Activated T-helper 2 cell treated with anti-CD3 and anti-CD28 coated beads, Interferon-gamma antibody, Interleukin-2, Interleukin-4, amounts not matched to agents 10 μg/mL and 5 μg/mL and 100 μg/mL, durations not matched to agents 14 hours and 24 hours and 36 hours (primary cell): Measurements from ENCODE around the gene SH2D5. TPM values are rescaled to one million over a fixed set of nuclear protein-coding genes. Genes with fewer than 3 reads are reported as not detected.
A peak's percentile ranks its signal among the peaks of the same experiment; 100 is the strongest.
"Not testable (repeated sequence)": the region's sequence is repeated elsewhere in the genome, so short reads cannot be mapped to it uniquely, and the experiment has no call there.

Source experiments
- DNase-seq: peaks from one replicate; pipeline ENCODE4 v3.0.0; 2021; ENCODE audit warnings: low spot score
- H3K27ac Mint-ChIP-seq: one replicate; pipeline ENCODE4 v1.8.0; 2021; ENCODE audit warnings: mixed read lengths
- H3K27me3 Mint-ChIP-seq: one replicate; pipeline ENCODE4 v1.8.0; 2021; ENCODE audit warnings: low read depth, mixed read lengths
- H3K36me3 Mint-ChIP-seq: one replicate; pipeline ENCODE4 v1.8.0; 2021; ENCODE audit warnings: low read depth, mixed read lengths
- H3K4me1 Mint-ChIP-seq: one replicate; pipeline ENCODE4 v1.8.0; 2021; ENCODE audit warnings: low read depth, mixed read lengths
- H3K4me3 Mint-ChIP-seq: one replicate; pipeline ENCODE4 v1.8.0; 2021; ENCODE audit warnings: low read depth, mild to moderate bottlenecking, moderate library complexity, mixed read lengths
- H3K9me3 Mint-ChIP-seq: one replicate; pipeline ENCODE4 v1.8.0; 2021; ENCODE audit warnings: mixed read lengths
- intact Hi-C: fragments of 100-400 bp; cut with micrococcal nuclease; formaldehyde crosslinking; loops from one replicate; pipeline ENCODE4 v1.15.1; 2023
- total RNA-seq: library from RNA; stranded (reverse); gene quantifications from 2 replicates; pipeline ENCODE4 v1.2.3, GENCODE V29; 2022

The SH2D5 gene
- total RNA-seq, 1 donor from 2014 or later: 0.16 TPM

DNA sequence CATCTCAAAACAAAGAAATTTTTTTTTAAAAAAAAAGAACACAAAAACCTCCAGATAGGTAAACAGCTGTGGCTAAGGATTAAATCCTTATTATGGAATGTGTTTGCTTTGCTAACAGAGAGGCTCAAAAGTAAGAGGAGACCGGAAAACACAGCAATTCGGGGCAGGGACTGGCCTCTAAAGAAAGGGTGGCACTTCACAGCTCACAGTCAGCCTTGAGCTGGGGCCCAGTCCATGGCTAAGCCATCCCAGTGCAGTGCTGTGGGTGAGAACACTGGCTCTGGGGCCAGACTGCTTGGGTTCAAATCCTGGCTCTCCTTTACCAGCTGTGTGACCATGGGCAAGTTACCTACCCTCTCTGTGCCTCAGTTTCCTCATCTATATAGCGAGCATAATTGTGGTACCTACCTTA lies 42.9 kb downstream of the SH2D5 start:
- Mint-ChIP-seq H3K4me3 (no peak overlapping the region), H3K4me1 (no peaks in the 10 kb centered on the region), H3K27me3 (peaks cover 6% of the 10 kb centered on the region), H3K27ac (no peak overlapping the region), H3K9me3 (no peaks in the 10 kb centered on the region), H3K36me3 (no peaks in the 10 kb centered on the region)
- intact Hi-C loops: no loop called here
- no peak for DNase-seq

DNA sequence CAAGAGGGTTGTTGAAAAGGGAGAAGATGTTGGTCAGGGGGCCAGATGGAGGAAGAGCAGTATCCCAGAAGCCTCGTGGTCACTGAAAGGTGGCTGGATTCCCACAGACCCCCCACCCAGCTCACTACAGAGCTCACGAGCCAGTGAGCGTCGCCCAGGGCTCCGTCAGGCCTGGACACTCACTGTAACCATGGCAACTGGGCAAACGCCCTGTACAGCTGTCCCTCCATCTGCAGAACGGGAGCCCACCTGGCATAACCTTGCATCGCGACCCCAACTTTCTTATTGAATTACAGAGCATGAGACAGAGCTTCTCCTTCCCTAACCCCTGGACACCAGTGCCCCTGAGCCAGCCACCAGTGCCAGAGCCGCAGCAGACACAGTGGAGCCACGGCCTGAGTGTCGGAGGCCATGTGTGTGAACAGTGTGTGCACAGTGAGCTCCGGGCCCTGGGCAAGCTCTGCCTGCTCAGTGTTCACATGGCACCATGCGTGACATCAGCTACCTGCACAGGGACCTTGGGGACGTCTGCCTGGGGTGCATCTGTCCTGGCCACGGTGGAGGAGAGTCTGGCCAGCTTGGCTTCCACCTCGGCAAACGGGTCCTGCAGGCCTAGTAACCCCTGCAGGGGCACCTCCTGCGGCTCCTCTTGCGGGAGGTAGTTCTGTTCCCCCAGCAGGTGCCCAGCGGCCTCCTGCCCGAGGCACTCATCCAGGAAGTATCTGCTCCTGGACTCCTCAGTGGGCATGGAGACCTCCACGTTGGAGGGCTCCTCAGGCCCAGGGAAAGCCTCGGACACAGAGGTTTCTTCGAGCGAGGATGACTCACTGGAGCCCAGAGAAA lies 45.4 kb downstream of the SH2D5 start:
- Mint-ChIP-seq H3K9me3 (no peaks in the 10 kb centered on the region), H3K27ac (no peak overlapping the region), H3K36me3 (no peaks in the 10 kb centered on the region), H3K4me1 (peaks cover 2% of the 10 kb centered on the region), H3K4me3 (no peak overlapping the region), H3K27me3 (peaks cover 22% of the 10 kb centered on the region)
- intact Hi-C loops: no loop called here
- no peak for DNase-seq

DNA sequence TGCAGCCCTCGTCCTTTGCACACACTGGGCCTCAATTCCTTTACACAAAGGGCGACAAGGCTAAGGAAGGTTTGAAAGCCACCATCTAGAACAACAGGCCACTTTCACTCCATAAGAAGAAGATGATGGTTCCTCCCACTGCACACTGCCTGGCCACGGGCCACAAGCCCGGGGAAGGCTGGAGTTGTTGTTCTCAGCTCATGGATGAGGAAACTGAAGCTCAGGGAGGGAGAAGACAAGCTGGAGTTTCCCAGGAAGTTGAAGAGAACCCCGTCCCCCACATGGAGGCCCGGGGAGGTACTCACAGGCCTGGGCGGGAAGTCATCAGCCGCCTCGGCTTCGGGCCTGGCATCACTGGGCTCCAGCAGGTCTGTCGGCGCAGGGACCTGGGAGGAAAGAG lies 46.8 kb downstream of the SH2D5 start:
- DNase-seq: no peak
- no peak overlapping the region for H3K27ac Mint-ChIP-seq
- H3K4me3 Mint-ChIP-seq: no peak overlapping the region
- H3K36me3 Mint-ChIP-seq: no peaks in the 10 kb centered on the region
- intact Hi-C loops: no loop called here
- H3K27me3 Mint-ChIP-seq: peaks cover 27% of the 10 kb centered on the region
- no peaks in the 10 kb centered on the region for H3K9me3 Mint-ChIP-seq
- H3K4me1 Mint-ChIP-seq: peaks cover 2% of the 10 kb centered on the region

DNA sequence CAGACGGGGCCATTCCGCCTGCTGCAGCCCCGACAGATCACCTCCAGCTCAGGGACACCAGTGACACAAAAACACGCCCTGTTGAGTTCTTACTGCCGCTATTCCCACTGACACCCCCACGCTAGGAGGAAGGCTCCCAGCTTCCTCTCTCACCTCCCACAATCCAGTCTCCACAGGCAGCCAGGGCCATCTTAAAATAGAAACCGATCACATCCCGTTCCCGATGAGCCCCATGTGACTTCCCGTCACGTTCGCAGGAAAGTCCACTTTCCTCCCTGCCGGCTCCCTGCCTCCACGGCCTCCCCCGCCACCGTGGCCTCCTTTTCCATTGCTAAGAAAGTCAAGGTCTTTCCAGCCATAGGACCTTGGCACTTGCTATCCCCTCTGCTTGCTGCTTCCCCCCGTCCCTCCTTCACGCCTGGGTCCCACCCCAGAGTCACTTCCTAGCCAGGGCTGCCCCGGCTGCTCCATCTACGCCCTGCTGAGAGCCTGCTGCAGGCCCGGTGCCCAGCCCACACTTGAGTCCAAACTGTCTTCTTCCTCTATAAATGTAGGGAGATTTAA lies 47.3 kb downstream of the SH2D5 start:
- H3K4me1 Mint-ChIP-seq: peaks cover 2% of the 10 kb centered on the region
- no peak for DNase-seq
- peaks cover 32% of the 10 kb centered on the region for H3K27me3 Mint-ChIP-seq
- no peak overlapping the region for H3K4me3 Mint-ChIP-seq
- H3K27ac Mint-ChIP-seq: no peak overlapping the region
- H3K9me3 Mint-ChIP-seq: no peaks in the 10 kb centered on the region
- H3K36me3 Mint-ChIP-seq: no peaks in the 10 kb centered on the region
- intact Hi-C loops: no loop called here

DNA sequence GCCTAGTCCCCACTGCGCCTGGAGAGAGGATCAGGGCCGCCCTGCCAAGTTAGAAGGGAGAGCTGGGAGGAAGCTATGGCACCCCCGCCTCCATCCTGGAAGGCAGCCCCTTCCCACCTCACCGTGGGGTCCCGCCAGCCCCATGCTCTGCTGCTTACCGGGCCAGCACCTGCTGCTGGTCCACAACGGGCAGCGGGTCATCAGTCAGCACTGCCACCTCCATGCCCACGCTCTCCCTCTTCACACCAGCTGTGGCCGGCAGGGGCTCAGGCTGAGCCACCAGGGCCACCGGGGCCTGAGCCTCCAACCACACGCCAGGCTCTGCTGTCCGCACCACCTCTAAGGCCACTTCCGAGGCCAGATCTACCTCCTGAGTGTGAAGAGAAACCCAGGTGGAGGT lies 47.9 kb downstream of the SH2D5 start:
- Mint-ChIP-seq H3K27me3 (peaks cover 36% of the 10 kb centered on the region), H3K36me3 (no peaks in the 10 kb centered on the region), H3K9me3 (no peaks in the 10 kb centered on the region), H3K27ac (no peak overlapping the region), H3K4me3 (no peak overlapping the region), H3K4me1 (peaks cover 2% of the 10 kb centered on the region)
- no peak for DNase-seq
- intact Hi-C loops: no loop called here

DNA sequence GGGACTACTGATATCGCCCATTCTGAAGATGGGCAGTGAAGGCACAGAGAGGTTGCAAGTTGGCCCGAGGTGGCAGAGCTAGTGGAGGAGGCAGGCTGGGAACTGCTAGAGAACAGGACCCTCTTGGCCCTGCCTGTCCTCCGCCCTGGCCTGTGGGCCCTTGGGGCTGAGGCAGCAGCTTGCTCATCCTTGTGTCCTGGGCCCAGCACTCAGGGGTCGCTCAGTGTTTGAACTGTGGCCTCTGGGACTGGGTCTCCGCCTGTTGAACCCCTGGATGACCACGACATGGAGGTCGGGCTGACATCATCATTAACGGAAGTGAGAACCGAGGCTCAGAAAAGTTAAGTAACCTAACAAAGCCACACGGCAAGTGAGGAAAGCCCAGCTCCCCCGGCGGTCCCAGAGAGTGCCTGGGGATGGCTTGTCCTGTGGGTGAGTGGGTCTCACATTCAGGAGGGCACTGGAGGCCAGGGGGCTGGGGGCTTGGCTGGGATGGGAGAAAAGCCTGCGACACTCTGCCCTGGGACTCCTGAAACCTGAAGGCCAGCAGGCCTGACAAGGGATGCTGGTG lies 48.4 kb downstream of the SH2D5 start:
- no peak overlapping the region for H3K4me3 Mint-ChIP-seq
- intact Hi-C loops: no loop called here
- no peaks in the 10 kb centered on the region for H3K9me3 Mint-ChIP-seq
- H3K27ac Mint-ChIP-seq: no peak overlapping the region
- peaks cover 39% of the 10 kb centered on the region for H3K27me3 Mint-ChIP-seq
- no peak for DNase-seq
- H3K4me1 Mint-ChIP-seq: peaks cover 2% of the 10 kb centered on the region
- no peaks in the 10 kb centered on the region for H3K36me3 Mint-ChIP-seq

DNA sequence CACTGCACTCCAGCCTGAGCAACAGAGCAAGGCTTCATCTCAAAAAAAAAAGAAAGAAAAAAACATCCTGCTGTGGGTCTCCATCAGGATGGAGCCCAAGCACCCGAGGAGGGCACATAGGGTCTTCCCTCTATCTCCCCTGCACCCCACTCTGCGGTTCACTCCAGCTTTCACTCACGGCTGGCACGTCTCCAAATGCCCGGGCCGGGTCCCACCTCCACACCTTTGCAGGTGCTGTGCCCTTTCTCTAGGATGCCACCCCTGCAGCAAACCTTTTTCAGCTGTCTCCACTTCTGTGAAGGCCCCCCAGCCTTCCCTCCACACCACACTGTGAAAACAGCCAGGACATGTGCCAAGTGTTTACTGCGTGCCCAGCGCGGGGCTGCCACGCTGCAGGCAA lies 48.9 kb downstream of the SH2D5 start:
- peaks cover 1% of the 10 kb centered on the region for H3K9me3 Mint-ChIP-seq
- intact Hi-C loops: no loop called here
- no peak overlapping the region for H3K4me3 Mint-ChIP-seq
- no peak overlapping the region for H3K27ac Mint-ChIP-seq
- H3K4me1 Mint-ChIP-seq: peaks cover 5% of the 10 kb centered on the region
- H3K27me3 Mint-ChIP-seq: peaks cover 43% of the 10 kb centered on the region
- no peaks in the 10 kb centered on the region for H3K36me3 Mint-ChIP-seq
- no peak for DNase-seq

DNA sequence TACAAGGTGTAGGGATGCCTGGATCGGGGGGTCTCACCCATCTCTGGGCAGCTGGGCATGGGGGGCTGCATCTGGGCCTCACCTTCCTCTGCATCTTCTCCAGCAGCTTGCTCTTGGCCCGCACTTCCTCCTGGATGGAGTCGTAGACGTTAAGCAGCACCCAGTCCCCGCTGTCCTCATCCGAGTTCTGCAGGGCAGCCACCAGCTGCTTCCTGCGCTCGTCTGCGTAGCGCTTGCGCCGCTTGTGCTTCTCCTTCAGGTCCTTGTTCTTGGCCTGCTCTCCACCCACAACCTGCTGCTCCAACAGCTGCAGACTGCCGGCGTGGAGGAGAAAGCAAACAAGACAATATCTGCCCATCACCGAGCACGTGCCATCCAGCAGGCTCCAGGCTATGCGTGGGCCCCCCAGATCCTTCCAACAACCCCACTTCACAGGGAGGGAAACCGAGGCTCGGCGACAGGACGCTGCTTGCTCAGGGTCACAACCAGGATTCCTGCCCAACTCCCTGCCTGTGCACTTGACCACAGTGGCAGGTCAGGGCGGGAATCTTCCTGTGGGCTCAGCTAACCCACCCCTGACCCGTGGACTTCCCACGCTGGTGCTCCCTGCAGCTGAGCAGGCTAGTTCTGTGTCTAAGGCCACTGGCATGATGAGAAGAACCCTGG lies 49.8 kb downstream of the SH2D5 start:
- intact Hi-C loops: no loop called here
- Mint-ChIP-seq H3K36me3 (peaks cover 3% of the 10 kb centered on the region), H3K9me3 (peaks cover 8% of the 10 kb centered on the region), H3K27me3 (peaks cover 49% of the 10 kb centered on the region), H3K27ac (no peak overlapping the region), H3K4me1 (peaks cover 12% of the 10 kb centered on the region), H3K4me3 (no peak overlapping the region)
- DNase-seq: no peak

DNA sequence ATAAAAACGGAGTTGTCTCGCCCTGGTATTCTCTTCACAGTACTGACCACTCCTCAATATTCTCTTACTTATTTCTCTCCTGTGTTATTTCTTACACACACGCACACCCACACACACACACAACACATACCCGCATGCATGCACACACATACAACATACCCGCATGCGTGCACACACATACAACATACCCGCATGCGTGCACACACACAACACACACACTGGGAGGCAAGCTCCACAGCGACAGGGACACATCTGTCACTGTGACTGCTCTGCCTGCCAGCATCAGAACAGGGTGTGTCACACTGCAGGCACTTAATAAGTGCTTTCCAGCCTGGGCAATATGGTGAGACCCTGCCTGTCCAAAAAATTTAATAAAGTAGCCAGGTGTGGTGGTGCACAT lies 50.5 kb downstream of the SH2D5 start:
- Mint-ChIP-seq H3K4me3 (no peak overlapping the region), H3K4me1 (peaks cover 12% of the 10 kb centered on the region)

DNA sequence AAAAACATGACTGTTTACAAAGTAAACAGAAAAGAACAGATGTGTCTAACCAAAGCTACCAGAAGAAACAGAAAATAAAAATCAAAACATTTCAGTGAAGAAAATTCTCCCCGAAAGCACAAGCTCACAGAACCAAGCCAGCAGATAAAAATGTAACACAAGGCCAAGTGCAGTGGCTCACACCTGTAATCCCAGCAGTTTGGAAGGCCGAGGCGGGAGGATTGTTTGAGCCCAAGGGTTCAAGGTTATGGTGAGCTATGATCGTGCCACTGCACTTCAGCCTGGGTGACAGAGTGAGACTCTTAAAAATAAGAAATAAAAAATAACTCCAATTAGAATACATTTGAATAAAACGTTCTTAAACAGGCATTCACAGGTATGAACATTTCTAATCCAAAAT lies 52.2 kb downstream of the SH2D5 start:
- DNase-seq: no peak
- Mint-ChIP-seq H3K27ac (no peak overlapping the region), H3K9me3 (peaks cover 15% of the 10 kb centered on the region), H3K4me3 (no peak overlapping the region), H3K36me3 (peaks cover 3% of the 10 kb centered on the region), H3K4me1 (peaks cover 12% of the 10 kb centered on the region), H3K27me3 (peaks cover 51% of the 10 kb centered on the region)
- intact Hi-C loops: no loop called here

More for the DNA sequence above, 50.5 kb downstream of the SH2D5 start:
- Mint-ChIP-seq H3K9me3 (peaks cover 15% of the 10 kb centered on the region), H3K36me3 (peaks cover 3% of the 10 kb centered on the region), H3K27me3 (peaks cover 50% of the 10 kb centered on the region), H3K27ac (no peak overlapping the region)
- intact Hi-C loops: no loop called here
- DNase-seq: no peak

DNA sequence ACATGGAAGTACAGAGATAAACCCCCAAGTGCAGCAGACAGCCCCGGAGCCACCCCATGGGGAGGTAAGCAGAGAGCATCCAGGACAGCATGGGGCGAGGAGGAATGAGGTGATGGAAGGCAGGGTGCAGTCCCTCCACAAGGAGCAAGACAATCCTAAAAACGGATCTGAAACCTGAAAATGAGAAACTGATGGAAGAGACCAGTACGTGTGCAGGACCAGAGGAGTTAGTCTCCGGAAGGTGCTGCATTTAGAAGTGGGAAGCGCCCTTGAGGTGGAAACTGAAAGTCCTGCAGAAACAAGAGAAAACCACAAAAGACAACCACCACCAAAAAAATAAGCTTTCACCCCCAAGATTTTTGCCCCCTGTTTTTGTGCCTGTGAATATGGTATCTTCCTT lies 53.9 kb downstream of the SH2D5 start:
- Mint-ChIP-seq H3K4me3 (no peak overlapping the region), H3K4me1 (peaks cover 12% of the 10 kb centered on the region), H3K9me3 (peaks cover 15% of the 10 kb centered on the region), H3K27ac (no peak overlapping the region), H3K27me3 (peaks cover 50% of the 10 kb centered on the region), H3K36me3 (peaks cover 3% of the 10 kb centered on the region)
- intact Hi-C loops: no loop called here
- DNase-seq: peak; percentile 31

DNA sequence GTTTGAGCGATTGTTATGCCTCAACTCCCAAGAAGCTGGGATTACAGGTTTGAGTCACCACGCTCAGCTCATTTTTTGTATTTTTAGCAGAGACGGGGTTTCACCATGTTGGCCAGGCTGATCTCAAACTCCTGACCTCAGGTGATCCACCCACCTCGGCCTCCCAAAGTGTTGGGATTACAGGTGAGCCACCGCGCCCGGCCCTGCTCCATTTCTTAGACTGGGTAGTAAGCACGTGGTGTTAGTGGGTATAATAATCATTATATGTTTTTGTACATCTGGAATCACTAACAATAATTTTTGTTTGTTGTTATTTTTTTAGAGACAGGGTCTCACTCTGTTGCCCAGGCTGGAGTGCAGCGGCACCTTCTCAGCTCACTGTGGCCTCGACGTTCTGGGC lies 58.9 kb downstream of the SH2D5 start:
- H3K4me3 Mint-ChIP-seq, H3K27ac Mint-ChIP-seq, H3K36me3 Mint-ChIP-seq, intact Hi-C loops, DNase-seq, H3K4me1 Mint-ChIP-seq: not testable (repeated sequence)
- peaks cover 24% of the 10 kb centered on the region for H3K27me3 Mint-ChIP-seq
- H3K9me3 Mint-ChIP-seq: peaks cover 14% of the 10 kb centered on the region

DNA sequence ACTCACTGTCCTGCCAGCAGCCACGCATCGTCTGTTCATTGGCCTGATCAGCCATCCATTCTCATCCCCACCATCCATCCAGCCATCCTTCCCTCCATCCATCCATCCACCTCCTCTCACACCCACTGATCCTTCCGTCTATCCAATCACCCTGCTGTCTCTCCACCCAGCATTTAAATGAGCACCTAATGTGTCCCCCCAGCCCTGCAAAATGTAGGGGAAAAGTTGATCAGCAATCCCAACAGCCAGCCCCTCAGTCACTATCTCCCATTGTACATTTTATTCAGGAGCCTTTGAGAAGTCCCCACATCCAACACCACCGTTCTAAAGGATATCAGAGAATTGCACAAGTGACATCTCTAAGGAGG lies 60.3 kb downstream of the SH2D5 start:
- Mint-ChIP-seq H3K4me3 (no peak overlapping the region), H3K27me3 (peaks cover 18% of the 10 kb centered on the region), H3K9me3 (peaks cover 3% of the 10 kb centered on the region), H3K36me3 (no peaks in the 10 kb centered on the region), H3K27ac (no peak overlapping the region), H3K4me1 (no peaks in the 10 kb centered on the region)
- DNase-seq: no peak
- intact Hi-C loops: no loop called here
